ENCODE data around the gene NAV1. TPM values are rescaled to one million over a fixed set of nuclear protein-coding genes. Genes with fewer than 3 reads are reported as not detected.

The NAV1 gene
- total RNA-seq, 5 donors from 2014 or later (not counting 1 experiment from before 2014, with no cell fraction given) = 2.8 to 6.9 (median 4.7) TPM

DNA sequence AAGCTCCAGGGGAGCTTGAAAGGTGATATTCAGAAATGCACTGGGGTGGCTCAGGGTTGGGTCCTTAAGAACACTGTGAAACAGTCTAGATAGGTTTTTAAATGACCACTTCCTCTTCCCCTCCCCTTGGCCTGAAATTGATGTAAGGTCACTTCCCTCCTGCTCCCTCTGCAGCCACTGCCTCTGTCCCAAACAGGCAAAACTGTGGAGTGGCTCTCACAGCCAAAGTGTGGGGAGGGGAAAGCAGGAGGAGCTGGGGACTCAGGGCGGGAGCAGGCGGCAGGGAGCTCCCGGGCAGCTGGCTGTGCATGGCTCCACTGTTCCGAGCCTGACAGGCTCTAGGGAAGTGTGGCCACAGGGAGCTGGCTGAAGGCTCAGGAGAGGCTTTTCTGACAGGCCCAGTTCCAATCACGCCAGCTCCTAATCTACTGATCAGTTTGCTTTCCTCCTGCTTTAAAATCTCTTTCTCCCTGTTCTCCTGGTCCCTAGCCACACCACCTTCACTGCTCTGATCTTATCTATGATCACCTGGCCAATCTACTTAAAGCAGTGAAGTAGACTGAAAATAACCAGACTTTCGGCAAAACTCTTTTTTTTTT lies 26.9 kb upstream of the NAV1 start:
- peak in 1 of 35 experiments; percentile 11 for DNase-seq

DNA sequence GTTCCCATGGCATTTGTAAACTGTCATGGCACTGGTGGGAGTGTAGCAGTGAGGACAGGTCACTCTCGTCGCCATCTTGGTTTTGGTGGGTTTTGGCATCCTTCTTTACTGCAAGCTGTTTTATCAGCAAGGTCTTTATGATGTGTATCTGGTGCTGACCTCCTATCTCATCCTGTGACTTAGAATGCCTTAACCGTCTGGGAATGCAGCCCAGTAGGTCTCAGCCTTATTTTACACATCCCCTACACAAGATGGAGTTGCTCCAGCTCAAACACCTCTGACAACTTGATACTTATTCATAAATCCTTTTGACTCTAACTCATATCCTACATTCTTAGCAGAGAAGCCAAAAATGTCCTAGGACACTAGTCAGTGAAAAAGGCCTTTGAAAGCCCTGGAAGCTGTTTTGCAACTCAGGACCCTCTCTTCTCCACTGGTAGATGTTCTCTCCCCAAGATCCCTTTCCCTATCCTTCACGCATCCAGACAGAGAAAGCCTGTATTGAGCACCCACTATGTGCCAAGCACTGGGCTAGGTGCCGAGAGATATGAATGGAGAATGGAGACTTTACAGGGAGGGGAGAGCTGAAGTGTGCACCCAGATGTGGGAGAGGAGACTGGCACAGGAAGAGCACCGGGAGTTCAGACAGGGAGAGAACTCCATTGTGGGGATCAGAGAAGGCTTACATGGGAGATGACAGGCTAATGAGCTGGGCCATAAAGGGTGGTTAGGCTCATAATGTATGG lies 25.3 kb upstream of the NAV1 start:
- H3K27me3 Mint-ChIP-seq = no peaks in the 10 kb centered on the region
- no peaks in the 10 kb centered on the region for H3K9me3 Mint-ChIP-seq
- H3K36me3 Mint-ChIP-seq = peaks cover 17% of the 10 kb centered on the region
- WGBS (ENCODE audit: insufficient coverage) = 88% methylated on average over 2 of the region's 6 CpGs
- ATAC-seq (replicated peaks in 1 of 4) (no peak), DNase-seq (no peak)
- peaks cover 0 to 9% (median 3%) of the 10 kb centered on the region in 3 donors for H3K4me1 Mint-ChIP-seq
- H3K9me3 ChIP-seq = no peaks in the 10 kb centered on the region
- H3K27me3 ChIP-seq (replicated peaks in 1 of 2; ENCODE audit: control insufficient read depth in 2 of 2, extremely low read depth in 1 of 2, insufficient read depth in 2 of 2, low read length in 1 of 2) = no peaks in the 10 kb centered on the region
- H3K4me3 ChIP-seq (ENCODE audit: control insufficient read depth in 1 of 2, extremely low read depth in 1 of 2, low read length in 1 of 2) = no peak overlapping the region
- no peak overlapping the region for H3K4me3 Mint-ChIP-seq
- H3K36me3 ChIP-seq (ENCODE audit: control insufficient read depth in 2 of 2, extremely low read depth in 1 of 2, insufficient read depth in 1 of 2, low read length in 1 of 2) = no peaks in the 10 kb centered on the region
- H3K27ac ChIP-seq (ENCODE audit: low read length) = no peak overlapping the region
- CTCF ChIA-PET = interaction anchor here (0.6 to 5.6 kb wide), 24 partner anchors 9 to 353 kb away, joined by 3 to 83 read pairs (median 6); no protein-coding TSS in a partner anchor
- POLR2A ChIA-PET = no interaction called here
- no peak overlapping the region for H3K27ac Mint-ChIP-seq
- H3K4me1 ChIP-seq (ENCODE audit: control insufficient read depth in 1 of 2, extremely low read depth in 1 of 2, insufficient read depth in 2 of 2, low read length in 2 of 2) = peaks cover 0 to 3% of the 10 kb centered on the region in 2 experiments

More for the DNA sequence above, 26.9 kb upstream of the NAV1 start:
- no peak overlapping the region for H3K27ac Mint-ChIP-seq
- no peak overlapping the region for H3K4me3 ChIP-seq (ENCODE audit: control insufficient read depth in 1 of 2, extremely low read depth in 1 of 2, low read length in 1 of 2)
- H3K27me3 Mint-ChIP-seq = no peaks in the 10 kb centered on the region
- POLR2A ChIA-PET = no interaction called here
- H3K36me3 ChIP-seq (ENCODE audit: control insufficient read depth in 2 of 2, extremely low read depth in 1 of 2, insufficient read depth in 1 of 2, low read length in 1 of 2) = no peaks in the 10 kb centered on the region
- H3K4me1 Mint-ChIP-seq = peaks cover 0 to 18% (median 13%) of the 10 kb centered on the region in 3 donors
- H3K9me3 Mint-ChIP-seq = no peaks in the 10 kb centered on the region
- H3K36me3 Mint-ChIP-seq = peaks cover 8% of the 10 kb centered on the region
- no peak overlapping the region for H3K4me3 Mint-ChIP-seq
- no peaks in the 10 kb centered on the region for H3K9me3 ChIP-seq
- H3K27me3 ChIP-seq (replicated peaks in 1 of 2; ENCODE audit: control insufficient read depth in 2 of 2, extremely low read depth in 1 of 2, insufficient read depth in 2 of 2, low read length in 1 of 2) = no peaks in the 10 kb centered on the region
- CTCF ChIA-PET = interaction anchor here (0.6 to 5.6 kb wide), 21 partner anchors 9 to 433 kb away, joined by 3 to 83 read pairs (median 8); no protein-coding TSS in a partner anchor
- H3K4me1 ChIP-seq (ENCODE audit: control insufficient read depth in 1 of 2, extremely low read depth in 1 of 2, insufficient read depth in 2 of 2, low read length in 2 of 2) = peaks cover 6 to 13% of the 10 kb centered on the region in 2 experiments
- no peak for ATAC-seq (replicated peaks in 1 of 4)
- no peak overlapping the region for H3K27ac ChIP-seq (ENCODE audit: low read length)
- 95% methylated on average over 5 of the region's 6 CpGs for WGBS (ENCODE audit: insufficient coverage)

DNA sequence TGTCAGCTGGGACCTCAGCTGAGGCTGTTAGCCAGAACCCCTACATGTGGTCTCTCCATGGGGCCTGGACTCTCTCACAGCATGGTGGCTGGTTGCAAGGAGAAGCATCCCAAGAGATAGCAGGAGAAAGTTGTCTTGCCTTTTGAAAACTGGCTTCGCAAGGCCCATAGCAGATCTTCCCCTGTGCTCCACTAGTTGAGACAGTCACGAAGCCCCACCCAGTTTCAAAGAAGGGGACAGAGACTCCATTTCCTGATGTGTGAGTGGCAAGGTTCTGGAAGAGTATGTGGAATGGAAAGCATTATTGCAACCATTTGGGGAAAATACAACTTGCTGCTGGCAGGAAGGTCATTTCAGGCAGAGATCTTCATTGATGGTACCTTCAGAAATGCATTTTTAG lies 24.5 kb upstream of the NAV1 start:
- H3K4me1 Mint-ChIP-seq = peaks cover 0 to 5% (median 0%) of the 10 kb centered on the region in 3 donors
- H3K4me3 Mint-ChIP-seq = no peak overlapping the region
- Histone ChIP-seq H3K27me3 (replicated peaks in 1 of 2; ENCODE audit: control insufficient read depth in 2 of 2, extremely low read depth in 1 of 2, insufficient read depth in 2 of 2, low read length in 1 of 2) (no peaks in the 10 kb centered on the region), H3K36me3 (ENCODE audit: control insufficient read depth in 2 of 2, extremely low read depth in 1 of 2, insufficient read depth in 1 of 2, low read length in 1 of 2) (no peaks in the 10 kb centered on the region), H3K27ac (ENCODE audit: low read length) (no peak overlapping the region), H3K9me3 (no peaks in the 10 kb centered on the region), H3K4me3 (ENCODE audit: control insufficient read depth in 1 of 2, extremely low read depth in 1 of 2, low read length in 1 of 2) (no peak overlapping the region), H3K4me1 (ENCODE audit: control insufficient read depth in 1 of 2, extremely low read depth in 1 of 2, insufficient read depth in 2 of 2, low read length in 2 of 2) (peaks cover 0 to 3% of the 10 kb centered on the region in 2 experiments)
- no peak overlapping the region for H3K27ac Mint-ChIP-seq
- H3K36me3 Mint-ChIP-seq = peaks cover 17% of the 10 kb centered on the region
- H3K27me3 Mint-ChIP-seq = no peaks in the 10 kb centered on the region
- no peaks in the 10 kb centered on the region for H3K9me3 Mint-ChIP-seq
- ChIA-PET CTCF (interaction anchor here (0.6 to 5.6 kb wide), 5 partner anchors 12 to 352 kb away, joined by 3 to 83 read pairs (median 20); no protein-coding TSS in a partner anchor), POLR2A (no interaction called here)
- no peak for DNase-seq
- no CpG with 5 or more reads among the region's 2 CpGs for WGBS (ENCODE audit: insufficient coverage)
- no peak for ATAC-seq (replicated peaks in 1 of 4)

DNA sequence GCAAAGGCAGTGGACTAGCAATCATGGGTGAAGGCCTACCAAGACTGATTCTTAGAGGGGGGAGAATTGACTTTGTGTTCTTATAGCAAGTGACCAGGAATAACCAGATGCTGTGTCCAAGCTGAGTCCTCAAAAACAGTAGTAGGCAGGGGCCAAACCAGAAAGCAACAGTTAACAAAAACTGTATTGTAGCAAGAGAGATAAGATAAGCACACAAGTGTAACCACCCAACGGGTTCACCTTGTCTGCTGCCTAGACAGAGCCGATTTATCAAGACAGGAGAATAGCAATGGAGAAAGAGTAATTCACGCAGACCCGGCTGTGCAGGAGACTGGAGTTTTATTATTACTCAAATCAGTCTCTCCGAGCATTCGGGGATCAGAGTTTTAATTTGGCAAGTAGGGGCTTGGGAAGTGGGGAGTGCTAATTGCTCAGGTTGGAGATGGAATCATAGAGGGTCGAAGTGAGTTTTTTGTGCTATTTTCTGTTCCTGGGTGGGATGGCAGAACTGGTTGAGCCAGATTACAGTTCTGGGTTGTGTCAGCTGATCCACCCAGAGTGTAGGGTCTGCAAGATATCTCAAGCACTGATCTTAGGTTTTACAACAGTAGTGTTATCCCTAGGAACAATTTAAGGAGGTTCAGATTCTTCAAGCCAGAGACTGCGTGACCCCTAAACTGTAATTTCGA lies 23.7 kb upstream of the NAV1 start:
- WGBS (ENCODE audit: insufficient coverage) = 93% methylated on average over 6 of the region's 9 CpGs
- Histone ChIP-seq H3K4me1 (ENCODE audit: control insufficient read depth in 1 of 2, extremely low read depth in 1 of 2, insufficient read depth in 2 of 2, low read length in 2 of 2) (peaks cover 0 to 3% of the 10 kb centered on the region in 2 experiments), H3K36me3 (ENCODE audit: control insufficient read depth in 2 of 2, extremely low read depth in 1 of 2, insufficient read depth in 1 of 2, low read length in 1 of 2) (no peaks in the 10 kb centered on the region), H3K4me3 (ENCODE audit: control insufficient read depth in 1 of 2, extremely low read depth in 1 of 2, low read length in 1 of 2) (no peak overlapping the region), H3K27ac (ENCODE audit: low read length) (no peak overlapping the region), H3K9me3 (no peaks in the 10 kb centered on the region), H3K27me3 (replicated peaks in 1 of 2; ENCODE audit: control insufficient read depth in 2 of 2, extremely low read depth in 1 of 2, insufficient read depth in 2 of 2, low read length in 1 of 2) (no peaks in the 10 kb centered on the region)
- CTCF ChIA-PET = interaction anchor here (0.9 to 5.6 kb wide), 3 partner anchors 28 to 34 kb away, joined by 3 to 77 read pairs (median 3); no protein-coding TSS in a partner anchor
- POLR2A ChIA-PET = no interaction called here
- Mint-ChIP-seq H3K4me1 (peaks cover 0 to 5% (median 0%) of the 10 kb centered on the region in 3 donors), H3K27me3 (no peaks in the 10 kb centered on the region), H3K4me3 (no peak overlapping the region), H3K27ac (no peak overlapping the region), H3K36me3 (peaks cover 17% of the 10 kb centered on the region), H3K9me3 (no peaks in the 10 kb centered on the region)
- DNase-seq (no peak), ATAC-seq (replicated peaks in 1 of 4) (no peak)

DNA sequence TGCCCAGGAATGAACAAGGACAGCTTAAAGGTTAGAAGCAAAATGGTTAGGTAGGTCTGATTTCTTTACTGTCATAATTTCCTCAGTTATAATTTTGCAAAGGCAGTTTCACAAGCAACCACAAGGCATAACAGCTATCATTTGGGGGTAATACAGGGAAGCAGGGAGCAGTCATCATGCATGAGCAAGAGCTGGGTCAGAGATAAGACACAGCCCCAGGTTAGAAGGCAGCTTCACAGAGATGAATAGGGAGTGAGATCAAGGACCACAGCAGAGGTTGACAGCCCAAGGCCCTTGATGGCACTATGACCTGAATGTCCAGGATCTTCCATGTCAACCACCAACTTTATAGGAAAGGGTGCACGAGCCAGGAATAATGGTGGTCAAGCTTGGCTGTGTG lies 23.0 kb upstream of the NAV1 start:
- Histone ChIP-seq H3K36me3 (ENCODE audit: control insufficient read depth in 2 of 2, extremely low read depth in 1 of 2, insufficient read depth in 1 of 2, low read length in 1 of 2) (no peaks in the 10 kb centered on the region), H3K9me3 (no peaks in the 10 kb centered on the region), H3K27me3 (replicated peaks in 1 of 2; ENCODE audit: control insufficient read depth in 2 of 2, extremely low read depth in 1 of 2, insufficient read depth in 2 of 2, low read length in 1 of 2) (no peaks in the 10 kb centered on the region), H3K27ac (ENCODE audit: low read length) (no peak overlapping the region), H3K4me3 (ENCODE audit: control insufficient read depth in 1 of 2, extremely low read depth in 1 of 2, low read length in 1 of 2) (no peak overlapping the region), H3K4me1 (ENCODE audit: control insufficient read depth in 1 of 2, extremely low read depth in 1 of 2, insufficient read depth in 2 of 2, low read length in 2 of 2) (peaks cover 0 to 3% of the 10 kb centered on the region in 2 experiments)
- no peak overlapping the region for H3K4me3 Mint-ChIP-seq
- H3K36me3 Mint-ChIP-seq = peaks cover 17% of the 10 kb centered on the region
- H3K27me3 Mint-ChIP-seq = no peaks in the 10 kb centered on the region
- no peak overlapping the region for H3K27ac Mint-ChIP-seq
- peaks cover 0 to 5% (median 0%) of the 10 kb centered on the region in 3 donors for H3K4me1 Mint-ChIP-seq
- no peaks in the 10 kb centered on the region for H3K9me3 Mint-ChIP-seq
- WGBS (ENCODE audit: insufficient coverage) = no CpG with 5 or more reads among the region's 1 CpG
- no peak for ATAC-seq (replicated peaks in 1 of 4)
- no peak for DNase-seq
- POLR2A ChIA-PET = no interaction called here
- CTCF ChIA-PET = interaction anchor here (0.6 to 5.6 kb wide), 5 partner anchors 12 to 34 kb away, joined by 3 to 77 read pairs (median 3); no protein-coding TSS in a partner anchor

DNA sequence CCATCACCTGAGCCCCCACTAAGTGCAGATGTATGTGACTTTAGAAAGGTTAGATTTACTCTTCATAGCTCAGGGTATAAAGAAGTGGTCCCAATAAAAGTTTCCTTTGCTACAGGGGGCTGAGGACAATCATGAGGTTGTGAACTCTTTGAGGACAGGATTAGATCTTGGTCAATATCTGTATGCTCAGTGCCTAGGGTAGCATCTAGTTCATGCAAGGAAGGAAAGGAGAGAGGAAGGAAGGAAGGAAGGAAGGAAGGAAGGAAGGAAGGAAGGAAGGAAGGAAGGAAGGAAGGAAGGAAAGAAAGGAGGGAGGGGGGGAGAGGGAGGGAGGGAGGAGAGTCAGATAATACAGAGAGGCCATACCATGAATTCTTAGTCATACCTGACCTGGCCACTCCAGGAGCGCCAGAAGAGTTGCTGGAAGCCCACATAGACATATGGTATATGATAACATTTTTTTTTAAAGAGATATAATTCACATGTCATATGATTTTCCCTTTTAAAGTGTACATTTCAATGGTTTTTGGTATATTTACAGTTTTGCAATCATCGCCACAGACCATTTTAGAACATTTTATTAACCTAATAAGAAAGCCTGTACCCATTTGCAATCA lies 22.3 kb upstream of the NAV1 start:
- Mint-ChIP-seq H3K27ac (no peak overlapping the region), H3K9me3 (no peaks in the 10 kb centered on the region), H3K4me3 (no peak overlapping the region), H3K27me3 (no peaks in the 10 kb centered on the region), H3K4me1 (peaks cover 0 to 5% (median 0%) of the 10 kb centered on the region in 3 donors), H3K36me3 (peaks cover 18% of the 10 kb centered on the region)
- Histone ChIP-seq H3K27ac (ENCODE audit: low read length) (no peak overlapping the region), H3K27me3 (replicated peaks in 1 of 2; ENCODE audit: control insufficient read depth in 2 of 2, extremely low read depth in 1 of 2, insufficient read depth in 2 of 2, low read length in 1 of 2) (no peaks in the 10 kb centered on the region), H3K36me3 (ENCODE audit: control insufficient read depth in 2 of 2, extremely low read depth in 1 of 2, insufficient read depth in 1 of 2, low read length in 1 of 2) (no peaks in the 10 kb centered on the region), H3K4me1 (ENCODE audit: control insufficient read depth in 1 of 2, extremely low read depth in 1 of 2, insufficient read depth in 2 of 2, low read length in 2 of 2) (peaks cover 0 to 3% of the 10 kb centered on the region in 2 experiments), H3K4me3 (ENCODE audit: control insufficient read depth in 1 of 2, extremely low read depth in 1 of 2, low read length in 1 of 2) (no peak overlapping the region), H3K9me3 (no peaks in the 10 kb centered on the region)
- no peak for DNase-seq
- WGBS (ENCODE audit: insufficient coverage) = 100% methylated on average over 1 of the region's 2 CpGs
- CTCF ChIA-PET = interaction anchor here (0.6 to 5.6 kb wide), 6 partner anchors 9 to 35 kb away, joined by 3 to 77 read pairs (median 3); no protein-coding TSS in a partner anchor
- POLR2A ChIA-PET = no interaction called here
- ATAC-seq (replicated peaks in 1 of 4) = no peak
